Left colon (tissue), 2 donors: ENCODE measurements around the gene PHF2. TPM values are rescaled to one million over a fixed set of nuclear protein-coding genes. Genes with fewer than 3 reads are reported as not detected.
A peak's percentile ranks its signal among the peaks of the same experiment; 100 is the strongest.

ENCODE experiments used
- ATAC-seq: fragments of 200-7000 bp; cut with Tn5 transposase; one replicate; pipeline ENCODE4 v1.9.1; 2020; ENCODE audit warnings: mild to moderate bottlenecking, moderate library complexity
- DNase-seq, 2 donors: peaks; one replicate each; pipeline ENCODE4 v3.0.0-alpha.2; 2020
- intact Hi-C, 2 donors: fragments of 100-400 bp; cut with DNase I in 1 of 2; cut with micrococcal nuclease in 1 of 2; formaldehyde crosslinking; loops; one replicate each; pipeline versions ENCODE4 v1.11.2 to v1.14.0; 2022; cut with DNase I, micrococcal nuclease
- long read RNA-seq: library from polyadenylated mRNA; unstranded; transcript quantifications from one replicate; pipeline ENCODE4 v2.0.0, GENCODE V29; 2021
- total RNA-seq, 2 donors: library from RNA; stranded (reverse); fragmentation: NEBNext Ultra II Directional; extraction: Animal tissue kit (Norgen Biotek cat#: 25700); gene quantifications; one replicate each; pipeline ENCODE4 v1.2.1, GENCODE V29; 2021
- donor health status: DM: no; HTN: no; CAD: no.
- donor health status: DM: yes; HTN: yes; CAD: no.

The PHF2 gene
- 10 to 100 TPM; 21.3 to 22.9 TPM for total RNA-seq
- long read RNA-seq, partial matches to known transcripts: 16 of 21 reads
- long read RNA-seq, other reads (novel, unspliced or antisense): 5 of 21 reads

GRCh38 chr9:93576258-93577077 is at the start of gene PHF2:
TSS of gene PHF2 (plus strand) at chr9:93576584. CDS start at chr9:93576774, 190 bp downstream.
- intact Hi-C loops: no loop called here
- no peak for DNase-seq
- peak; percentile 51 for ATAC-seq

- no peak for DNase-seq
- ATAC-seq: peak; percentile 76
- intact Hi-C loops: no loop called here
Observed at GRCh38 chr9:93531374-93531773, 45.0 kb upstream of the PHF2 start.

GRCh38 chr9:93532141-93532540 is 44.2 kb upstream of the PHF2 start:
- ATAC-seq (peak; percentile 8), DNase-seq (no peak)
- intact Hi-C loops: no loop called here

- intact Hi-C loops: no loop called here
- DNase-seq (no peak), ATAC-seq (peak; percentile 18)
Observed at GRCh38 chr9:93533863-93534262, 42.5 kb upstream of the PHF2 start.

GRCh38 chr9:93536167-93536566 is 40.2 kb upstream of the PHF2 start:
- no peak for DNase-seq
- intact Hi-C loops: no loop called here
- no peak for ATAC-seq

- ATAC-seq (peak; percentile 55), DNase-seq (no peak)
- intact Hi-C loops: no loop called here
Observed at GRCh38 chr9:93536874-93537273, 39.5 kb upstream of the PHF2 start.

- intact Hi-C loops: no loop called here
- DNase-seq: no peak
- no peak for ATAC-seq
Observed at GRCh38 chr9:93540305-93540704, 36.1 kb upstream of the PHF2 start.

GRCh38 chr9:93541005-93541404 is 35.4 kb upstream of the PHF2 start:
- DNase-seq (no peak), ATAC-seq (peak; percentile 23)
- intact Hi-C loops: no loop called here

GRCh38 chr9:93541581-93542349 is 34.6 kb upstream of the PHF2 start:
- intact Hi-C loops: no loop called here
- DNase-seq (no peak), ATAC-seq (no peak)

GRCh38 chr9:93543117-93543516 is 33.3 kb upstream of the PHF2 start:
- no peak for DNase-seq
- intact Hi-C loops: no loop called here
- ATAC-seq: no peak

- intact Hi-C loops: no loop called here
- DNase-seq (no peak), ATAC-seq (no peak)
Observed at GRCh38 chr9:93546356-93546755, 30.0 kb upstream of the PHF2 start.

GRCh38 chr9:93549611-93550010 is 26.8 kb upstream of the PHF2 start:
- DNase-seq: peak in 1 of 2 donors; percentile 22
- ATAC-seq: peak; percentile 97
- intact Hi-C loops: no loop called here

- intact Hi-C loops: no loop called here
- ATAC-seq: no peak
- no peak for DNase-seq
Observed at GRCh38 chr9:93552923-93553322, 23.5 kb upstream of the PHF2 start.

GRCh38 chr9:93555370-93555769 is 21.0 kb upstream of the PHF2 start:
- no peak for DNase-seq
- ATAC-seq: no peak
- intact Hi-C loops: no loop called here

- intact Hi-C loops: no loop called here
- ATAC-seq (no peak), DNase-seq (no peak)
Observed at GRCh38 chr9:93557366-93558137, 18.8 kb upstream of the PHF2 start.

GRCh38 chr9:93558503-93558902 is 17.9 kb upstream of the PHF2 start:
- intact Hi-C loops: no loop called here
- DNase-seq (no peak), ATAC-seq (no peak)

- intact Hi-C loops: no loop called here
- ATAC-seq: no peak
- no peak for DNase-seq
Observed at GRCh38 chr9:93560991-93561390, 15.4 kb upstream of the PHF2 start.

GRCh38 chr9:93562157-93562556 is 14.2 kb upstream of the PHF2 start:
- DNase-seq: no peak
- ATAC-seq: no peak
- intact Hi-C loops: no loop called here

GRCh38 chr9:93565089-93565488 is 11.3 kb upstream of the PHF2 start:
- intact Hi-C loops: loop anchor here in 1 of 2 donors (5.0 kb wide), 1 partner anchor 113 kb away; the partner anchor contains the start of genes FAM120A and FAM120AOS

More at GRCh38 chr9:93565089-93565488, 11.3 kb upstream of the PHF2 start:
- DNase-seq (no peak), ATAC-seq (no peak)
